ENCODE results near the gene LOXL3. TPM values are rescaled to one million over a fixed set of nuclear protein-coding genes. Genes with fewer than 3 reads are reported as not detected.
A peak's percentile ranks its signal among the peaks of the same experiment; 100 is the strongest.

Gene LOXL3
- total RNA-seq, 1 donor from 2014 or later, result 0.86 TPM

GRCh38 chr2:74551942-74552913 lies 1.5 kb downstream of the LOXL3 start:
- DNase-seq (ENCODE audit: low spot score) (no peak), ATAC-seq (no peak)

- no peak for ATAC-seq
- DNase-seq (ENCODE audit: low spot score), result no peak
These were observed 2.2 kb downstream of the LOXL3 start for GRCh38 chr2:74551530-74551929.

GRCh38 chr2:74550231-74550630 lies 3.5 kb downstream of the LOXL3 start:
- ATAC-seq, result no peak
- DNase-seq (ENCODE audit: low spot score), result no peak

DNA sequence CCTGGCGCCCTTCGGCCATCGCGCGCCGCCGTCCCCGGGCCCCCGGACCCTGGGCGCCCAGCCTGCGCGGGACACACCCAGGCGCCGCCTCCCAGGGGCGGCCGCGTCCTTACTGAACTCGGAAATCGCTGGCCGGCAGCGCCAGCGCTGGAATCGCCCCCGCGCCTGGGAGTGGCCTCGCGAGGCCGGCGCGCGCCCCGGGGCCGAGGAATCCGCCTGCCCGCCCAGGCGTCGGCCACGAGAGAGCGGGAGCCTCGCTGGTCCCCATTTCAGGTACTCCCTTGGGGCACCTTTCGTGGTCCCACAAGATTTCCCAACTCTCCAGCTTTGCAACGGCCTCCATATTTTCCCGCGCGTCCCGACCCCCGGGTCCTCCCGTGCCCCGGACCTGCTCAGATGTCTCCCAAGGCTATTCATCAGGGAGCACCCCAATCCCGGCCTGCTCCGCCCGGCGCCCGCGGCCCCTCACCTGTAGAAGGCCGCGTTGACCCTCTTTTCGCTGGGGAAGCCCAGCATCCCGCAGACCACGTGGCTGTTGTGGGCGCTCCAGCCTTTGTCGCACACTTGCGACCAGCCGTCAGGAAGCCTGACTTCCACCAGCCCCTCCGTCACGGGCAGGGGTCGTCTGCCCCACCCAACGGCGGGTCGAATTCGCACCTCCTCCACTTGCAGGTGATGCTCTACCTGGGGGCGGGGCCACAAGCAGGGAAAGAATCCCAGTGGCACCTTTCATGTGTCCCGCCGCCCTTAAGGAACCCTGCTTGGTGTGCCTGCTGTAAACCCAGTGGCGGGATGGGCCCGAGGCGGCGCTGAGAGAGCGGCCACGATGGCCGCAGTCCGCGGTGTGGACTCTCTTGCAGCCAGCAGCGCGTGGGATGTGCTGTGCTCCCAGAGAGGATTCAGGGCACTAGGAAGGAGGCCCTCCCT lies 4.6 kb downstream of the LOXL3 start:
- peak; percentile 92 for ATAC-seq
- DNase-seq (ENCODE audit: low spot score), result peak; percentile 65

GRCh38 chr2:74548285-74548899 lies 5.3 kb downstream of the LOXL3 start:
- no peak for ATAC-seq
- DNase-seq (ENCODE audit: low spot score), result peak; percentile 32

DNA sequence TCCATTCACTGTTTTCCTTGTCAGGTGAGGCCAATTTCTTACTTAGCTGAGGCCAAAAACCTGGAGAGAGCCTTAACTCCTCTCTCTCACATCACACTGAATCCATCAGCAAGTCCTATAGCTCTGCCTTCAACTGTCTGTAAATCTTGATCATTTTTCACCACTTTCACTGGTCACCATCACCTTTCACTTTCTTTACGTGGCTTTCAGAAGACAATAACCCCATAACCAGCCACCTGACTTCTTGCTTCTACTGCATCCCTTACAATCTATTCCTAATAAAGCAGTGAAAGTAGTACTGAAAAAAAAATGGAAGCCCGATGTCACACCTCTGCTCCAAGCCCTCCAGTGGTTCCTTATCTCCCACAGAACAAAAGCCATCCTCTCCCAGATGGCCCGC lies 7.7 kb downstream of the LOXL3 start:
- no peak for ATAC-seq
- no peak for DNase-seq (ENCODE audit: low spot score)

GRCh38 chr2:74544634-74545033 lies 9.1 kb downstream of the LOXL3 start:
- ATAC-seq, result peak; percentile 36
- no peak for DNase-seq (ENCODE audit: low spot score)

- DNase-seq (ENCODE audit: low spot score) (no peak), ATAC-seq (no peak)
These were observed 10.8 kb downstream of the LOXL3 start for GRCh38 chr2:74542978-74543377.

DNA sequence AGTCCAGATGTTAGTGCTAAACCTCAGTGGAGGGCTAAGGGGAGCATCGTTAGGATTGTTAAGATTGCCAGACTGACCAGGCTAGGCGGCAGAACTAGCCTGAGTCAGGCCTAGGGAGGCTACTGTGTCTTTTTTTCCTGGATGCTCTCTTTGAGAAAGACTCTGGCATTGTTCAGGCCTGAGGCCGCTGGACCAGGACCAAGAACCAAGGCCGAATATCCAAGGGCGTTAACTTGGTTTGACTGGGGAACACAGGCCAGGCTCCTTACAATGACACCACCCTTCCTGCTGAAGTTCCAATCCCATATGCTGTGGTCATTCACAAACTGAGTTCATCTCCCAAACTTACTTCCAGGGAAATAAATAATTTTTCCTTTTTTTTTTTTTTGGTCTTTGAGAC lies 13.5 kb downstream of the LOXL3 start:
- ATAC-seq (no peak), DNase-seq (ENCODE audit: low spot score) (no peak)

DNA sequence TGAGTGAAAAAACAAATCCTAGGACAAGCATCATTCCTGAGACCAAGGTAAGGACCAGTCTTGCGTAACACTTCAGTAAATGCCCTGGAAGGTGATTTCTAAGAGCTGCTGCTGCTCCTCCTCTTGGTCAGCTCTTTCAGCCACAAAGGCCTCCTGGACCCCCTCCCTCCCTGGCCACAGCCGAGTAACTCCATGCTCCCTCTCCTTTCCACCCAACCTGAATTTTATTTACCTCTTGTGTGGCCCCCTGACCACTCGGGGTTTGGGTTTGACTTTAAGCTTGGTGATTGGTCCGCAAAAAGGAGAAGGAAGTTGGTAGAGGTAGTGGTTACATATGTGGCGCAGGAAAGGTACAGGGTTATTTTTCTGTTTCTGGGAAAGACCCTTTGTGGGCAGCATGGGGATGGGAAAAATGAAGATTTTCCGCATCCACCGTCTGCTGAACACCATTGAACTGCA lies 14.8 kb downstream of the LOXL3 start:
- DNase-seq (ENCODE audit: low spot score), result no peak
- ATAC-seq, result no peak

GRCh38 chr2:74537140-74537539 lies 16.6 kb downstream of the LOXL3 start:
- no peak for ATAC-seq
- no peak for DNase-seq (ENCODE audit: low spot score)

- ATAC-seq (no peak), DNase-seq (ENCODE audit: low spot score) (no peak)
These were observed 17.4 kb downstream of the LOXL3 start for GRCh38 chr2:74536166-74536950.

DNA sequence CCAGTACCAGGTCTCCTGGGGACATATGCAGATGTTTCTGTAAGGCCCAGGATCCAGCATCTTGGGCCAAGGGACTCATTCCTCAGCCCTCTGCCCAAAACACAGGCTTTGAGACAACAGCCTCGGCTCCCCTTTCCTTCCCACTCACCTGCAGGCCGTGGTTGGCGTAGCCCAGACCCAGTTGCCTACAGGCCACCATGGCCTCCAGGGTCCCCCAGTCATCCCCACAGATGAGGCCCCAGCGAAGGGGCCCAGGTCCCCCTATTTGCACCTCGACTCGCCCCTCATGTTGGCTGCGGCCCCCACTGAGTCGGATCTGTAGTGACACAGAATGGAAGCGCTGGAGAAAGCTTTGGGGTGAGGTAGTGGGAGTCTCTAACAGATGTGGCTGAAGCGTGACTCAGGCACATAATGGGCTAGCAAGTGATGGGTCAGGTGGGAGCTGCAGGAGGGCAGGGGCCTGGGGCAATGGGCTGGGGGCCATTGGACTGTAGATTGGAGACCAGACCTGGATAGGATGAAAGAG lies 18.2 kb downstream of the LOXL3 start:
- ATAC-seq, result no peak
- no peak for DNase-seq (ENCODE audit: low spot score)

- DNase-seq (ENCODE audit: low spot score) (no peak), ATAC-seq (no peak)
These were observed 19.3 kb downstream of the LOXL3 start for GRCh38 chr2:74534411-74534810.

DNA sequence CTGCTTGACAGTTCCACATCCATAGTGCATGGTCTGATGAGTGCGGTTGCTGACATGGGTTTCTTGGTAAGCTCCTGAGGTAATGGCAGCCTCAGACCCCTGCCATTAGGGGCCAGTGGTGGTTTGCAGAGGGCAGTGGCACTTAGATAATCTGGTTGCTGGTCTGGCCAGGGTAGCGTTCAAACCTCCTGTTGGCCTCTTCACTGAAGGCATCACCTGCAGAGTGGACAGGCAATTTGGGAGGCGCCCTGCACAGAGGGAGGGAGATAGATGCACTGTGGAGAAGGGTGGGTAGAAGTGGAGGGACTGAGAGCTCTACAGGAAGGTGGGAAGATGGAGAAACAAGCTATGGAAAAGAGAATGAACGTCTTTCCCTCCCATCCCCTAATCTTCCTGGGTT lies 20.3 kb downstream of the LOXL3 start:
- DNase-seq (ENCODE audit: low spot score), result no peak
- no peak for ATAC-seq

GRCh38 chr2:74532222-74532621 lies 21.5 kb downstream of the LOXL3 start:
- ATAC-seq (no peak), DNase-seq (ENCODE audit: low spot score) (no peak)

- DNase-seq (ENCODE audit: low spot score), result no peak
- ATAC-seq, result no peak
These were observed 22.1 kb downstream of the LOXL3 start for GRCh38 chr2:74531666-74532065.

- DNase-seq (ENCODE audit: low spot score), result no peak
- peak; percentile 31 for ATAC-seq
These were observed 23.2 kb downstream of the LOXL3 start for GRCh38 chr2:74530239-74531187.
